ENCODE data around the gene SYVN1. TPM values are rescaled to one million over a fixed set of nuclear protein-coding genes. Genes with fewer than 3 reads are reported as not detected.

The SYVN1 gene
- total and polyA plus RNA-seq, 10 of the 15 experiments (the other 5 are each of a cell fraction or from before 2014, with no cell fraction given): 0.79 to 63.6 (median 20.1) TPM

GRCh38 chr11:65083834-65084597 lies 50.3 kb downstream of the SYVN1 start, which contains the start of the genes CDCA5 and ZFPL1:
TSS of gene CDCA5 (minus strand) at chr11:65084040. CDS start at chr11:65083978, 62 bp downstream.
TSS of gene ZFPL1 (plus strand) at chr11:65084222. CDS start at chr11:65084699, 477 bp downstream.
- intact Hi-C loops (cut with micrococcal nuclease; ENCODE audit: unreplicated experiment): loop anchor here (2.0 kb wide), 1 partner anchor 71 kb away; no protein-coding TSS in a partner anchor
- peak; percentile 38 for FAIRE-seq
- Histone ChIP-seq H3K4me1 (ENCODE audit: control insufficient read depth, insufficient read depth, low read length) (peaks cover 24% of the 10 kb centered on the region), H3K36me3 (ENCODE audit: control insufficient read depth in 2 of 2, insufficient read depth in 2 of 2, low read length in 1 of 2) (peaks cover 7 to 15% of the 10 kb centered on the region in 2 experiments), H3K4me3 (peak within 1 kb of the TSS; percentile 86), H3K79me2 (ENCODE audit: control insufficient read depth, insufficient read depth, low read length) (peaks cover 50% of the 10 kb centered on the region), H3K27ac (ENCODE audit: control insufficient read depth, insufficient read depth) (peak within 1 kb of the TSS; percentile 84), H3K4me2 (ENCODE audit: control insufficient read depth, insufficient read depth) (peak within 1 kb of the TSS; percentile 77), H2AFZ (ENCODE audit: control insufficient read depth, low read depth, low read length) (peak within 1 kb of the TSS; percentile 82), H3K9me3 (replicated peaks; ENCODE audit: control insufficient read depth, insufficient read depth, low read length) (no peaks in the 10 kb centered on the region), H4K20me1 (ENCODE audit: control insufficient read depth, insufficient read depth) (no peaks in the 10 kb centered on the region), H3K9ac (ENCODE audit: control insufficient read depth, insufficient read depth, low read length) (peak within 1 kb of the TSS; percentile 87), H3K27me3 (replicated peaks in 1 of 2; ENCODE audit: control insufficient read depth in 2 of 2, insufficient read depth in 2 of 2, low read length in 1 of 2) (no peaks in the 10 kb centered on the region)
- ChIA-PET CTCF (interaction anchor here (1.3 to 2.1 kb wide), 4 partner anchors 27 to 236 kb away, joined by 3 to 11 read pairs (median 4); partner anchors contain the start of genes SNX15 and TM7SF2), POLR2A (interaction anchor here (0.9 to 1.5 kb wide), 4 partner anchors 11 to 51 kb away, joined by 3 to 5 read pairs (median 4); no protein-coding TSS in a partner anchor), SMC1A (ENCODE audit: uncharacterized antibody, unreplicated experiment) (interaction anchor here (1.2 to 1.3 kb wide), 2 partner anchors 18 to 43 kb away, joined by 4 read pairs; partner anchors contain the start of gene SAC3D1), RAD21 (ENCODE audit: unreplicated experiment) (interaction anchor here (1.8 kb wide), 1 partner anchor 70 kb away, joined by 6 read pairs; the partner anchor contains the start of gene ARL2)
- ATAC-seq: peak; percentile 82
- in situ Hi-C loops (cut with MboI): no loop called here
- peak; percentile 75 for DNase-seq (ENCODE audit: low read depth, low spot score)
- no TSS peak for BruUV-seq (replicated peaks)
- under 1% methylated on average over 79 of the region's 79 CpGs for WGBS (ENCODE audit: insufficient coverage, insufficient replicate concordance, low lambda C conversion rate, missing lambda C conversion rate)
- TF ChIP-seq HDAC2 (IDR thresholded peaks at IDR 0.05) (peak; percentile 97; the same call in 1 of the 2 replicates), FOS (IDR thresholded peaks at IDR 0.05; ENCODE audit: borderline replicate concordance, extremely low read depth, insufficient read length) (no peak), TAF1 (IDR thresholded peaks at IDR 0.05; ENCODE audit: borderline replicate concordance, low read depth, low read length) (peak; percentile 55; the same call in 1 of the 2 replicates), JUNB (IDR thresholded peaks at IDR 0.05) (no peak), MXI1 (IDR thresholded peaks at IDR 0.05; ENCODE audit: low read depth, low read length) (peak; percentile 98), SP1 (IDR thresholded peaks at IDR 0.05; ENCODE audit: low read depth, low read length) (peak; percentile 83), STAT3 (IDR thresholded peaks at IDR 0.05; ENCODE audit: low read depth, low read length) (no peak), PML (IDR thresholded peaks at IDR 0.05; ENCODE audit: low read length) (peak; percentile 44), ZSCAN29 (IDR thresholded peaks at IDR 0.05) (no peak), IKZF2 (IDR thresholded peaks at IDR 0.05) (no peak), FOXK2 (IDR thresholded peaks at IDR 0.05) (0 out of 2 replicates have a peak, but pooled peaks have one; percentile 22), IRF4 (IDR thresholded peaks at IDR 0.05; ENCODE audit: low read depth, low read length) (peak; percentile 43; the same call in 1 of the 2 replicates), YY1 (IDR thresholded peaks at IDR 0.05; ENCODE audit: low read depth, low read length) (peak; percentile 33), REST (IDR thresholded peaks at IDR 0.05; ENCODE audit: low read depth, low read length) (0 out of 2 replicates have a peak, but pooled peaks have one; percentile 9), MAX (IDR thresholded peaks at IDR 0.05; ENCODE audit: low read depth, low read length) (peak; percentile 94), ZNF622 (IDR thresholded peaks at IDR 0.05) (no peak), SMC3 (IDR thresholded peaks at IDR 0.05; ENCODE audit: borderline replicate concordance, low read length) (no peak), POU2F2 (IDR thresholded peaks at IDR 0.05; ENCODE audit: borderline replicate concordance, low read depth, low read length) (peak; percentile 38; the same call in 2 of the 3 replicates), STAT1 (conservative IDR thresholded peaks at IDR 0.05) (peak; percentile 94; the same call in 1 of the 2 replicates), ASH2L (IDR thresholded peaks at IDR 0.05; ENCODE audit: borderline replicate concordance, low read depth) (no peak), GATAD2B (conservative IDR thresholded peaks at IDR 0.05; ENCODE audit: low read depth) (peak; percentile 96)
